Right atrium auricular region (tissue), 2 donors: ENCODE measurements around the gene SLFN13. TPM values are rescaled to one million over a fixed set of nuclear protein-coding genes. Genes with fewer than 3 reads are reported as not detected.
"Not testable (repeated sequence)": the region's sequence is repeated elsewhere in the genome, so short reads cannot be mapped to it uniquely, and the experiment has no call there.

Source experiments
- DNase-seq: peaks from one replicate; pipeline ENCODE4 v3.0.0-alpha.2; 2019; ENCODE audit warnings: low spot score
- H3K27ac ChIP-seq, 2 donors: fragments of 200-600 bp; sonication (generic); 1 replicate in 1 of 2; 2 replicates in 1 of 2; pipeline ENCODE4 v1.5.1; 2016 to 2019
- H3K27me3 ChIP-seq, 2 donors: fragments of 200-600 bp; sonication (generic); one replicate each; pipeline versions ENCODE4 v1.5.1 to v1.6.0; 2017 to 2019
- H3K36me3 ChIP-seq: fragments of 200-600 bp; sonication (generic); one replicate; pipeline ENCODE4 v1.5.1; 2016
- H3K4me1 ChIP-seq, 2 donors: fragments of 200-600 bp; sonication (generic); one replicate each; pipeline versions ENCODE4 v1.5.1 to v1.6.0; 2017 to 2019
- H3K4me3 ChIP-seq, 2 donors: fragments of 200-600 bp; sonication (generic); 1 replicate in 1 of 2; 2 replicates in 1 of 2; pipeline ENCODE4 v1.5.1; 2017 to 2019; ENCODE audit warnings: mild to moderate bottlenecking in 1 of 2, moderate library complexity in 1 of 2
- H3K9me3 ChIP-seq, 2 donors: fragments of 200-600 bp; sonication (generic); one replicate each; pipeline ENCODE4 v1.5.1; 2019
- total RNA-seq, 2 donors: library from RNA; depleted of rRNA; stranded (reverse); fragments of >200 nt; gene quantifications; one replicate each; pipeline ENCODE4 v1.1.0, GENCODE V29; 2016
- TF ChIP-seq, protein P1 (sequence below), 2 donors: fragments of 200-600 bp; sonication (generic); IDR thresholded peaks; one replicate each; pipeline ENCODE4 v1.5.1; 2019; ENCODE audit warnings: antibody characterized with exemption in 2 of 2

Gene SLFN13
- total RNA-seq, 2 donors from 2014 or later: 1.1 to 1.3 TPM

DNA sequence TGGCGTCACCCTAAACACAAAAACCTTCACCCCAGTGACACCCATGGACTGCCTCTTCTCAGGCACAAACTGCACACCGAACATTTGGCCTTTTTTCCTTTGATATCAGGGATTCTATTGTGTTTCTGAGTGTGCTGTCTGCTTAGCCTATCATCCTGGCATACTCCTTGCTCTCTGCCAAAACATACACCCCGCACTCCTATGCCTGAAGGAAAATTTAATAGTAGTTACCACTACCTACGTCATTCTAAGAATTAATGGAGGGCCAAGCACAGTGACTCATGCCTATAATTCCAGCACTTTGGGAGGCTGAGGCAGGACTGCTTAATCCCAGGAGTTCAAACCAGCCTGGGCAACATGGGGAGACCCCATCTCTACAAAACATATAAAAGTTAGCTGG lies 19.9 kb upstream of the SLFN13 start:
- DNase-seq: no peak
- H3K4me3 ChIP-seq: no peak overlapping the region

DNA sequence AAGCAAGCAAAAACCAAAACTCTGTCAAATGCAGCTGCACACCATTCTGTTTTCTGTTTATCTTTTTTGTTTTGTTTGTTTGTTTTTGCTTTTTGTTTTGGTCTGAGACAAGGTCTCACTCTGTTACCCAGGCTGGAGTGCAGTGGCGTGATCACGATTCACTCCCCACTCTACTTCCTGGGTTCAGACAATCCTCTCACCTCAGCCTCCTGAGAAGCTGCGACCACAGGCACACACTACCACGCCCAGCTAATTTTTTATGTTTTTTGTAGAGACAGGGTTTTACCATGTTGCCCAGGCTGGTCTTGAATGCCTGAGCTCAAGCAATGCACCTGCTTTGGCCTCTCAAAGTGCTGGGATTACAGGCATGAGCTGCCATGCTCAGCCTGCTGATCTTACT lies 19.3 kb upstream of the SLFN13 start:
- DNase-seq: no peak
- TF ChIP-seq, protein P1, sequence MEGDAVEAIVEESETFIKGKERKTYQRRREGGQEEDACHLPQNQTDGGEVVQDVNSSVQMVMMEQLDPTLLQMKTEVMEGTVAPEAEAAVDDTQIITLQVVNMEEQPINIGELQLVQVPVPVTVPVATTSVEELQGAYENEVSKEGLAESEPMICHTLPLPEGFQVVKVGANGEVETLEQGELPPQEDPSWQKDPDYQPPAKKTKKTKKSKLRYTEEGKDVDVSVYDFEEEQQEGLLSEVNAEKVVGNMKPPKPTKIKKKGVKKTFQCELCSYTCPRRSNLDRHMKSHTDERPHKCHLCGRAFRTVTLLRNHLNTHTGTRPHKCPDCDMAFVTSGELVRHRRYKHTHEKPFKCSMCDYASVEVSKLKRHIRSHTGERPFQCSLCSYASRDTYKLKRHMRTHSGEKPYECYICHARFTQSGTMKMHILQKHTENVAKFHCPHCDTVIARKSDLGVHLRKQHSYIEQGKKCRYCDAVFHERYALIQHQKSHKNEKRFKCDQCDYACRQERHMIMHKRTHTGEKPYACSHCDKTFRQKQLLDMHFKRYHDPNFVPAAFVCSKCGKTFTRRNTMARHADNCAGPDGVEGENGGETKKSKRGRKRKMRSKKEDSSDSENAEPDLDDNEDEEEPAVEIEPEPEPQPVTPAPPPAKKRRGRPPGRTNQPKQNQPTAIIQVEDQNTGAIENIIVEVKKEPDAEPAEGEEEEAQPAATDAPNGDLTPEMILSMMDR (IDR thresholded peaks at IDR 0.05): no peak
- no peak overlapping the region for H3K4me3 ChIP-seq
- no peaks in the 10 kb centered on the region for H3K27me3 ChIP-seq
- no peaks in the 10 kb centered on the region for H3K4me1 ChIP-seq
- no peaks in the 10 kb centered on the region for H3K36me3 ChIP-seq
- H3K27ac ChIP-seq: no peak overlapping the region
- no peaks in the 10 kb centered on the region for H3K9me3 ChIP-seq

More for the DNA sequence above, 19.9 kb upstream of the SLFN13 start:
- no peaks in the 10 kb centered on the region for H3K4me1 ChIP-seq
- no peaks in the 10 kb centered on the region for H3K27me3 ChIP-seq
- H3K36me3 ChIP-seq: no peaks in the 10 kb centered on the region
- H3K27ac ChIP-seq: no peak overlapping the region
- TF ChIP-seq, protein P1 (IDR thresholded peaks at IDR 0.05): no peak
- H3K9me3 ChIP-seq: no peaks in the 10 kb centered on the region

DNA sequence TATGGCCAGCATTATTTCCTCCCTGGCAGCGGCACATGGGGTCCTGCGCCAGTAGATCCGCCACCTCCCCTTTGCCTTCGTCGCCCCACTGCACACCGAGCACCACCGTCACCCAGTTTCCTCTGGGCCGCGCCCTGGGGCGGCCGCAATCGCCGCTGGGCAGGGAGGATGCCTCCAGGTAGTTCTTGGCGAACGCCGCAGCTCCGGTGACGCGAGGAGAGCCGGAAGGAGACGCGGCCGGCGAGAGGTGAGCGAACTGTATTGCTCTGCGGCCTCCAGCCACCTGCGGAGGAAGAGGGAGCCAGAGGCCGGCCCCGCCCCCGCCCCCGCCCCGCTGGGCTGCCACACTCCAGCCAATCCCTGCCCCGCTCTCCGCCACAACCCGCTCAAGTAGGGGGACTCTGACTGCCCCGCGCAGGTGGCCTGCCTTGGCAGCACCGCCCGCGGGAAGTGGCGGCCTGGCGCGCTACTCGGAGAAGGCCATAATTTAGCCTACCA lies 11.8 kb upstream of the SLFN13 start:
- DNase-seq: no peak
- Histone ChIP-seq H3K27ac (no peak overlapping the region), H3K4me3 (peak overlapping the region in 1 of 2 donors; percentile 40), H3K27me3 (no peaks in the 10 kb centered on the region), H3K4me1 (peaks cover 0 to 7% of the 10 kb centered on the region in 2 donors), H3K36me3 (no peaks in the 10 kb centered on the region), H3K9me3 (no peaks in the 10 kb centered on the region)
- TF ChIP-seq, protein P1 (IDR thresholded peaks at IDR 0.05): no peak

DNA sequence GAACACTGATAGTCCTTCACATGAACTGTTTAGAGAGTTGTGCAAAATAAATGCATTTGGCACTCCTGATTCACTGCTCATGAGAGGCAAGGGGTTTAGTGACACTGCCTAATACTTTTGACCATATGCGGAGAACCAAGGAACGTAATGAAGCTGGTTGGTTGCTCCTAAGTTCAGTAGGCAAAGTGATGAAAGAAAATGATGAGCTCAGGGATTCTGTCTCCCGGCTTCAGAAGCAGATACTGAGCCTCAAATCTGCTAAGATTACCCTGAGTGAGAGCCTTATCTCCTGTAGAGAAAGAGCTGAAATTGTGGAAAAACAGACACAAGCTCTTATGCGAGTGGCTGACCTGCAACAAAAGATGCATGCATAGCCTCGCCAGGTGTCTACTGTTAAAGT lies 5.5 kb upstream of the SLFN13 start:
- not testable (repeated sequence) for H3K27me3 ChIP-seq

DNA sequence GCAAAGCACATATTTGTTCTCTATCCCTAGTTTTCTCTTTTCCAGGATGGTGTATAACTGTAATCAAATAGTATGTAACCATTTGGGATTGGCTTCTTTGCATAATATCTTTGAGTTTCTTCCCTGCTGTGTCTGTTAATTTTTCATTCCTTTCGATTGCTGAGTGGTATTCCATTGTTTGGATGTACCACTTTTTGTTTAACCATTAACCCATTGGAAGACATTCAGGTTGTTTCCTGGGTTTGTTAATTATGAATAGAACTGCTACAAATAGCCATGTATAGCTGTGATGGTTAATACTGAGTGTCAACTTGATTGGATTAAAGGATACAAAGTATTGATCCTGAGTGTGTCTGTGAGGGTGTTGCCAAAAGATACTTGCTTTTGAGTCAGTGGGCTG lies 4.6 kb upstream of the SLFN13 start:
- DNase-seq: no peak
- TF ChIP-seq, protein P1 (IDR thresholded peaks at IDR 0.05): no peak
- Histone ChIP-seq H3K9me3 (no peaks in the 10 kb centered on the region), H3K36me3 (no peaks in the 10 kb centered on the region), H3K27me3 (no peaks in the 10 kb centered on the region), H3K4me3 (no peak overlapping the region), H3K4me1 (peaks cover 0 to 13% of the 10 kb centered on the region in 2 donors), H3K27ac (no peak overlapping the region)

More for the DNA sequence above, 5.5 kb upstream of the SLFN13 start:
- not testable (repeated sequence) for H3K36me3 ChIP-seq, H3K4me1 ChIP-seq, DNase-seq, H3K27ac ChIP-seq, H3K4me3 ChIP-seq, H3K9me3 ChIP-seq

DNA sequence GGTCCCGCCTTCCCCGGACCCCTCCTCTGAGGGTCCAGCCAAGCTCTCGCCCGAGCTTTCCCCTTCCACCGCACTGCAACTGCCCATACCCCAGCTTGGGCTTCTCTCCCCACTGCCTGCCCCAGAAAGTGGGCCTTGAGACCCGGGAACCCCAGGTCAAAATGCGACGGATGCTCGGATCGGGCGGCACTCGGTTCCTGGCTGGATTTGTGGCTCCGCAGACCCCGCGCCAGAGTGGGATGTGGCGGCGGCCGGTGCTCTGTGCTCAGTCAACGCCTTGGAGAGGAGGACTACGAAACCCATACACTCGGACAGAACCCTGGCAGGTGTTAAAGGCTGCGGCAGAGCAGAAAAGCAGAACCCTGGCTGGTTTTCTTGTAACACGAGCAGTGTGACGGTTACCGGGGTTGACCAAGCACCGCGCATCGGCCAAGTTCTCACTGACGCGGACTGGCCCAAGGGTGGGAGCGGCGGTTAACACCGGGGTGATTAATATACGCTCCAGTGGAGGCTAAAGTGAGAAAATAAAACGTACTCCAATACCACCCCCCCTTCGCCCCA lies 885 bp upstream of the SLFN13 start:
- Histone ChIP-seq H3K4me3 (peak overlapping the region in 1 of 2 donors; percentile 63), H3K4me1 (peaks cover 0 to 24% of the 10 kb centered on the region in 2 donors), H3K9me3 (no peaks in the 10 kb centered on the region), H3K36me3 (no peaks in the 10 kb centered on the region), H3K27me3 (no peaks in the 10 kb centered on the region), H3K27ac (peak overlapping the region in 1 of 2 donors; percentile 7)
- peak; percentile 60 for DNase-seq
- TF ChIP-seq, protein P1 (IDR thresholded peaks at IDR 0.05): no peak
